Right lobe of liver (tissue), 4 donors: Measurements from ENCODE around the gene ADAMTSL2.

Experiments used
- POLR2A ChIP-seq: fragments of 450-650 bp; IDR thresholded peaks from one replicate; pipeline ENCODE4 v1.6.1; 2017; ENCODE audit warnings: antibody characterized with exemption, mild to moderate bottlenecking
- TF ChIP-seq, protein P1 (sequence below), 4 donors: fragments of 200-600 bp in 3 of 4; fragments of 450-650 bp in 1 of 4; IDR thresholded peaks; one replicate each; pipeline versions ENCODE4 v1.5.1 to v1.8.0; 2016 to 2022; ENCODE audit warnings: antibody characterized with exemption in 4 of 4, mild to moderate bottlenecking in 2 of 4
- donor health status: DM: no; HTN: no; CAD: no.
- donor health status: DM: no; HTN: no; CAD: no.
- donor health status: DM: no; HTN: yes; CAD: no.

DNA sequence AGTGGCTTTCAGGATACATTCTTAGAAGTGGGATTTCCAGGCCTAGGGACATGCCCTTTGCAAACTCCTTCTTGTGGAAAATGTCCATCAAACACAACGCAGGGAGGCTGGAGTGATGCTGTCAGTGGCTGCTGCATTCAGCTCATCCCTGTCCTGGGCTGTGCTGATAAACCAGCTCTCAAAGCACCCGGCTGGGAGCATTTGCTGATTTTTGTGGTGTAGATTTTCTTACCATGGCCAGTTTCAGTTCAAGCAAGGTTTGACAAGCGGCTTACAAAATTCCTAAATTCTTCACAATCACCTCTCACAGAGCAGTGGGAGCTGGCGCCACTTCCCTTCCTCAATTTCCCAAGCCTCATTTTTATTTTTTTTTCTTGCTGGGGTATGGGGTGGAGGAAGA is 46.5 kb downstream of the ADAMTSL2 start:
- no peak for TF ChIP-seq POLR2A
- TF ChIP-seq, protein P1, sequence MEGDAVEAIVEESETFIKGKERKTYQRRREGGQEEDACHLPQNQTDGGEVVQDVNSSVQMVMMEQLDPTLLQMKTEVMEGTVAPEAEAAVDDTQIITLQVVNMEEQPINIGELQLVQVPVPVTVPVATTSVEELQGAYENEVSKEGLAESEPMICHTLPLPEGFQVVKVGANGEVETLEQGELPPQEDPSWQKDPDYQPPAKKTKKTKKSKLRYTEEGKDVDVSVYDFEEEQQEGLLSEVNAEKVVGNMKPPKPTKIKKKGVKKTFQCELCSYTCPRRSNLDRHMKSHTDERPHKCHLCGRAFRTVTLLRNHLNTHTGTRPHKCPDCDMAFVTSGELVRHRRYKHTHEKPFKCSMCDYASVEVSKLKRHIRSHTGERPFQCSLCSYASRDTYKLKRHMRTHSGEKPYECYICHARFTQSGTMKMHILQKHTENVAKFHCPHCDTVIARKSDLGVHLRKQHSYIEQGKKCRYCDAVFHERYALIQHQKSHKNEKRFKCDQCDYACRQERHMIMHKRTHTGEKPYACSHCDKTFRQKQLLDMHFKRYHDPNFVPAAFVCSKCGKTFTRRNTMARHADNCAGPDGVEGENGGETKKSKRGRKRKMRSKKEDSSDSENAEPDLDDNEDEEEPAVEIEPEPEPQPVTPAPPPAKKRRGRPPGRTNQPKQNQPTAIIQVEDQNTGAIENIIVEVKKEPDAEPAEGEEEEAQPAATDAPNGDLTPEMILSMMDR (IDR thresholded peaks at IDR 0.05) = no peak
